Embryonic facial prominence (tissue), 1 donor: Measurements from ENCODE around the gene PKD1.
"Not testable (repeated sequence)": the region's sequence is repeated elsewhere in the genome, so short reads cannot be mapped to it uniquely, and the experiment has no call there.

Experiments used
- DNase-seq: peaks from one replicate; pipeline ENCODE4 v3.0.0-alpha.2; 2016; ENCODE audit errors: extremely low spot score

Gene PKD1

DNA sequence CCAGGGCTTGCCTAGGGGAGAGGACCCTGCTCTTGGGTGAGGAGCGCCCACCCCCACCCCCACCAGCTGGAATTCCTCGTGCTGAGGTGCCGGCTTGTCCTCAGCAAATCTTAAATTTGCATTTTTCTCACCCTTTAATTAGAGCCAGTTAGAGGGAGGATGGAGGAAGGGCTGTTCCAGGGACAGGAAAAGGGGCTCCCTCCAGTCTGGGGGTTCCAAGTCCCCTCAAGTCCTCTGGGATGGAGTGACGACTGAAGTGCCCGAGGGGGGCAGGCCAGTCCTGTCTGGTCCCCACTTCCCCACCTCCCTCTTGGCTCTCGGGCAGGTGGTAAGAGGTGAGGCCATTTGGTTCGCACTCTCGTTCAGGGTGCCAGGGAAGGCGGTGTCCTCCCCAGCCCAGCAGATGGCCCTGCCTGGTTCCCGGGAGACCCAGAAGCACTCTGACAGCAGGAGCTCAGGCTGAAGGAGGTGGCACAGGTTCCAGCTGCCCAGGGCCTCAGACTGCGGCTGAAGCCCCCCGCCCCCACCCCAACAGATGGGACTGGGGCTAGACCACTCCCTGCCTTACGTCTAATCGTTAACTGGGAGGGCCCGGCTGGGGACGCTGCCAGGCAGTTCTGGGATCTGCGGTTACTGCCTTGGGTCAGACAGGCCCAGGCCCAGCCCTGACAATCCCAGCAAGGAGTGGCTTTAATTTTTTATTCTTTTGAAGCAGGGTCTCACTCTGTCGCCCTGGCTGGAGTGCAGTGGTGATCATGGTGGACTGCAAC is 14.9 kb upstream of the PKD1 start:
- DNase-seq: no peak

GRCh38 chr16:2149630-2150417 is 14.1 kb upstream of the PKD1 start:
- no peak for DNase-seq

DNA sequence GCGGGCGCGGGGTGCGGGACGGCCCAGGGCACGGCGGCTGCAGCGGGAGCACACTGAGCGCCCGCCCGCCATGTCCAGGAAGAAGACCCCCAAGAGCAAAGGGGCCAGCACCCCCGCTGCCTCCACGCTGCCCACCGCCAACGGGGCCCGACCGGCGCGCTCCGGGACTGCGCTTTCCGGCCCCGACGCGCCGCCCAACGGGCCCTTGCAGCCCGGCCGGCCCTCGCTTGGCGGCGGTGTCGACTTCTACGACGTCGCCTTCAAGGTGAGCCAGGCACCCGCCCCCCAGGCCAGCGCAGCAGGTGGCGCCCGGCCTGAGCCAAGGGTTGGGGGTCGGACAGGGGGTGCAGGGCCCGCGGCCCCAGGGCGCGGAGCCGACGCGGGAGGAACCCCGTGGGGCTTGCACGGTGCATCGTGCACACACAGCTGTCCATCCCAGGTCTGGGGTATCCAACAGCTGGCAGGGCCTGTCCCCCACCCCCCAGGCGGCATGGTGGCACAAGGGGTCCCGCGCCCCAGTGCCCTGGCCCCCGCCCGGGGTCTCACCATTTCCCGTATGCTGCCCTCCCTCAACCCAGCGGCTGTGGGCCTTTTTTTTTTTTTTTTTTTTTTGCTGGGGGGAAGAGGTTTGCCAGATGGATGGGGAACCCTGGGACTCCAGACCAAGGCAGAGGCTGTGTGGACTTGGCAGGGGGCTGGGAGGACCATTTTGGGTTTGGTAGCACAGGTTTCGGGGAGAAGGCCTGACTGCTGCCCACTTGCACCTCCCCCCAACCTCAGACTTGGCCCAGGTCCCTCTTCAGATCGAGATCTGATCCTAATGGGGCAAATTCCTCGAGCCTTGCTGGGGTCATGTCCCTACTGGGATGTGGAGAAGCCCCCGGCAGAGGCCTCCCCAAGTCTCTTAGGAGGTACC is 13.3 kb upstream of the PKD1 start:
- DNase-seq: no peak

- DNase-seq: no peak
Observed at GRCh38 chr16:2147981-2148671, 12.4 kb upstream of the PKD1 start, which contains the start of gene RAB26. Gene RAB26 (plus strand): TSS chr16:2148625. CDS start chr16:2148784, 159 bp downstream.

- no peak for DNase-seq
Observed at GRCh38 chr16:2147378-2147777, 11.7 kb upstream of the PKD1 start.

DNA sequence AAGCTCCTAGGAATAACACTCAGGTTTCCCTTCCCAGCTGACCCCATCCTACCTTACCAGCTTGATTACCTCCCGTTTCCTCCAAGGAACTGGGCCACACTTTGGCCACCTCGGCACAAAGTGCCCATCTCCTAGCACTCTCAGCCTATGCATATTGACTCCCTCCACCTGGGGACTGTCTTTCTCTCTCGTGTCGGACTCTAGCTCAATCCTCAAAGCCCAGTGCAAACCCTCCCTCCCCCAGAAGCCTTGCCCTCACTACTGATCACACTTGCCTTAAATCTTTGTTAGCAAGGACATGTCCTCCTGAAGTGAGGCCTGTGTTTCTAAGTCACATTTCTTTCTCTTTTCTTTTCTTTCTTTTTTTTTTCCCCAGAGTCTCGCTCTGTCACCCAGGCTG is 10.1 kb upstream of the PKD1 start:
- no peak for DNase-seq

GRCh38 chr16:2143878-2144485 is 8.3 kb upstream of the PKD1 start:
- DNase-seq: no peak

DNA sequence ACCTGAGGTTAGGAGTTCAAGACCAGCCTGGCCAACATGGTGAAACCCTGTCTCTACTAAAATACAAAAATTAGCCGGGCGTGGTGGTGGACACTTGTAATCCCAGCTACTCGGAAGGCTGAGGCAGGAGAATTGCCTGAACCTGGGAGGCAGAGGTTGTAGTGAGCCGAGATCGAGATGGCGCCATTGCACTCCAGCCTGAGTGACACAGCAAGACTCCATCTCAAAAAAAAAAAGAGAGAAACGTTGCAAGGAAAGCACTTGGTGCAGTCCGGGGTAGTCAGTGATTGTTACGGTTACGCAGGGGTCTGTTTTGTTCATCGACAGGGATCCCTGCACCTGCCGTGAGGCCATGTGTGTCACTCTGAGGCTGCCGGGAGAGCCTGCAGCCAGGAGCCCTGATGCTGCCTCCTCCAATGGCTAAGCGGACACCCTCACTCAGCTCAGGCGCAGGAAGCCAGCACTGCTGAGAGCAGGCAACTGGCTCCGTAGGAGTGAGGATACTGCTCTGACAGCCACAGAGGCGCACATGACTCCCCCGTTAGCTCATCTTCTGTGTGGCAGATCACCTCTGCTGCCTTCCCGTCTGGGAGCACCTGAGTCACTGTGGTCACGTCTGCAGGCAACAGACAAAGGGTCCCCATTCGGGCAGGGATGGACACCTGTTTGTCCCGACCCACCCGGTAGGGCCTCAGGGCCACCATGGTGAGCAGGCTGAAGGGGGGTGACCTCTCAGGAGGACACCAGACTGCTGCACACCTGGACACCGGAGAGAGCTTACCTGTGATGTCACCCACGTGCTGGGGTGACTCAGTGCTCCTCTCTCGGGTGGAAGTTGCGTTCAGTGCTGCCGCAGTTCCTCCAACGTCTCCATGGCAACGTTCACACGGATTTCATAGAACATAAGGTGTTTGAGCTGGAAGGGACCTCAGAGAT is 7.5 kb upstream of the PKD1 start:
- DNase-seq: no peak

DNA sequence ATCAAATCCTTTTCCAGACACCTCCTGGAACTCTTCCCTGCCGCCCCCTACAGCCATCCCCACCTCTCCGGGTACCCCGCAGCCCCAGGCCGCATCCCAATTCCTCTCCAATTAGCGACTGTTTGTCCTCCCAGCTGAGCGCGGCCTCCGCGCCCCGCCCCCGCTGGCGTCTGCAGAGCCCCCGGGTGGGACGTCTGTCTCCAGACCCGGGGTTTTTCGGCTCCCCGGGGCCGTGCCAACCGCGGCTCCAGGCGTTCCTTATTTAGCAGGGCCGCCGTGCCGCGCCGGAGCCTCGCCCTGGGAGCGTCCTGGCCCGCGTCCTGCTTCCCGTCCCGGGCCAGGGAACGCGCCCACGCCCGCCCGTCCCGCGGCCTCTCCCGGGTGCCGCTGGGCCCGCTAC is 627 bp downstream of the PKD1 start:
- not testable (repeated sequence) for DNase-seq

DNA sequence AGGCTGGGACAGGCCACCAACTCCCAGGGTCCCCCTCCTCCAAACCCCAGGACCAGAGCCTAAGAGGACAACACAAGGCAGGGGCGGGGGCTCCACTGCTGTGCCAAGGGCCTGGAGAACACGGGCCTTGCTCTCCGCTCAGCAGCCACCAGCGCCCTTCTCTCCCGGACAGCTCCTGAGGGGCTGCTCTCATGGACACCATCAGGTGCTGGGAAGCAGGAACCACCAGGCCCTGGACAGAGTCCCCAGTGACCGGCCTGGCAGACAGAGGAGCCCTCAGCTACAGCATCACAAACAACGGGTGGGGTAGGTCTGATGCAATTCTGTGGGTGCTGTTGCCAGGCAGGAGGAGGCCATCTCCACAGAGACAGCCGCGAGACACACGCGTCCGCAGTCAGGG is 1.9 kb downstream of the PKD1 start:
- DNase-seq: not testable (repeated sequence)

GRCh38 chr16:2129890-2130447 is 5.7 kb downstream of the PKD1 start:
- not testable (repeated sequence) for DNase-seq

DNA sequence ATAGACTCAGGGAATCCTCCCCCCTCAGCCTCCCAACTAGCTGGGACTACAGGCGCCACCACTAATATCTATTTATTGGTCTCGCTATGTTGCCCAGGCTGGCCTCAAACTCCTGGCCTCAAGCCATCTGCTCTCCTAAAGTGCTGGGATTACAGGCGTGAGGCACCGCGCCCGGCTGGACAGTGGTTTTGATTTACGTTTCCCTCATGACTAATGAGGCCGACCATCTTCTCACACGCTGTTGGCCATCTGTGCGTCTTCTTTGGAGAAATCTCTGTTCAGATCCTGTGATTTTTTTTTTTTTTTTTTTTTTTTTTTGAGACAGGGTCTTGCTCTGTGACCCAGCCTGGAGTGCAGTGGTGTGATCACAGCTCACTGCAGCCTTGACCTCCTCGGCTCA is 6.4 kb downstream of the PKD1 start:
- not testable (repeated sequence) for DNase-seq

- not testable (repeated sequence) for DNase-seq
Observed at GRCh38 chr16:2127630-2128280, 7.9 kb downstream of the PKD1 start.

GRCh38 chr16:2126928-2127556 is 8.7 kb downstream of the PKD1 start:
- DNase-seq: not testable (repeated sequence)

DNA sequence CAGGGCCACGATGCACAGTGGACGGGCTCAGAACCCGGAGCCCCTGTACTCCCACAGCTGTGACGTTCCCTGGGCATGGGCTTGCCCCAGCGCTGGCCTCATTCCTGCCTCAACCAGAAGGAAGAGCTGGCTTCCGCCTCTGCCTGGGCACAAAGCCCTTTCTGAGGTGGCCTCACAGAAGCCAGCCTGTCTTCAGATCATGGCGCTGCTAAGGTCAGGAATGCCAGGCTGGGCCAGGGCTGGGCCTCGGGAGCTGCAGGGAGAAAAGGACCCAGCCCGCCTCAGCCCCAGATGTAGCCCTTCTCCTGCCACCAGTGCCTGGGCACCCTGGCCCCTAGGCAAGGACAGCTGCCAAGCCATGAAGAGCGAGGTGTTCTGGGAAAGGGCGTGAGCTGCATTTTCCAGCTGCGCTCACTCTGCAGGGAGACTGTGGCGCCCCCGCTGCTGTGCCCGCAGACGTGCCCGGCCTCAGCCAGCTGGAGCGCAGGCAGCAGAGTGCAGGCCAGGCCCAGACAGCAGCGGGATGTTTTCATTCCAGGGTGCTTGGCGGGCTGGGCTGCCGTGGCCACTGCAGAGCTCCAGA is 9.4 kb downstream of the PKD1 start:
- not testable (repeated sequence) for DNase-seq

DNA sequence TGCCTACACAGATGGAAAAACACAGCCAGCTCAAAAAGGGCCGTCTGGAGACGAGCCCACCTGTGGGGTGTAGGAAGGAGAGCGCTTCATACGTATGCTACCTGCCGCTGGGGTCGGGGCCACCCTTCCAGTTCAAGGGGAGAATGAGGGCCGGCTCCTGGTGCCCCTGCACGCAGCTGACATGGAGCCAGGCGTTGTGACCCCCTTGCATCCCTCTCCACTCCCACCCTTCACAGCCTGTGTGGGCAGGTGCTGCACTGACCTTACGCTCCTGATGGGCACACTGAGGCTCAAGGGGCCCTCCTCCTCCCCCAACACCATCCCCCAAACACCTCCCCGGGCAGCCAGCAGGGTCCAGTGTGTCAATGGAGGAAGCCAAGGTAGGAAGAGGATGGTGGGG is 10.1 kb downstream of the PKD1 start:
- DNase-seq: not testable (repeated sequence)

DNA sequence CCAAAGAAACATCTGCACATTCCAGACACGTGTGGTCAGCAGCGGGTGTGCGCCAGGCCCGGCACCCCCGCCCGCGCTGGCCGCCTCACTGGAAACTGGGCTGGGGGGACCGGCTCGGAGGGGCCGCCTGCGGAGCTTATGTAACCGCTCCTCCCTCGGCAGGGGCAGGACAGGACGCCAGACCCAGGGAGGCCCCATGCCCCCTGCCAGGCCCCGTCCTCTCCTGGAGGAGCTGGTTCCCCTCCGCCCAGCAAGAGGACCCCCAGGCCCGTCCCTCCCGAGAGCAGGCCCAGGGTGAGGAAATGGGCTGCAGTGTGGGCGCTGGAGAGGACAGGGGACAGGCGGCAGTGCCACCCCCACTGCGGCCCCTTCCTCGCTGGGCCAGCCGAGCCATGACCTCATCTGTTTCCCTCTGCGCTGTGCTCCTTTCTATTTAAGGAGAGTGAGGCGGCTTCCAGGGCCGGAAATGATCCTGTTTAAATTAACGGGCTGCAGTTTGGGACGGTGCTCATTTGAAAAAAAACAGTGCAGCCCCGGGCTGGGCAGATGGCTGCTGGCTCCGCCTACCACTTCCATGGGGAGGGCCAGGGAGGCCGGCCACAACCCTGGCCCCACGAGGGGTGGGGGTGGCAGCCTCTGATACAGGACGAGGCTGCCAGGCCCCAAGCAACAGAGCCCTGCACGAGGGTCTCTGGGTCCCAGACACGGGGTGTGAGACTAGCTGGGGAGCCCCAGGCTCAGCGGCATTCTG is 10.8 kb downstream of the PKD1 start:
- not testable (repeated sequence) for DNase-seq
